SK-N-SH treated with all-trans-retinoic acid at 6 μM for 48 hours (cell line): Measurements from ENCODE around the gene TMED1.

ENCODE experiments used
- BACH2 ChIP-seq: fragments of 250-450 bp; sonication (Bioruptor Pico); IDR thresholded peaks from 2 replicates; pipeline ENCODE4 v1.9.0; 2021; ENCODE audit warnings: mild to moderate bottlenecking, borderline replicate concordance
- RARB ChIP-seq: fragments of 250-450 bp; sonication (Bioruptor Pico); IDR thresholded peaks from 2 replicates; pipeline ENCODE4 v1.8.0; 2021; ENCODE audit warnings: mild to moderate bottlenecking, moderate library complexity
- TF ChIP-seq, protein P1 (sequence below): fragments of 250-450 bp; sonication (Bioruptor Pico); IDR thresholded peaks from 2 replicates; pipeline ENCODE4 v1.8.0; 2021; ENCODE audit warnings: low read depth, mild to moderate bottlenecking, moderate library complexity, borderline replicate concordance

DNA sequence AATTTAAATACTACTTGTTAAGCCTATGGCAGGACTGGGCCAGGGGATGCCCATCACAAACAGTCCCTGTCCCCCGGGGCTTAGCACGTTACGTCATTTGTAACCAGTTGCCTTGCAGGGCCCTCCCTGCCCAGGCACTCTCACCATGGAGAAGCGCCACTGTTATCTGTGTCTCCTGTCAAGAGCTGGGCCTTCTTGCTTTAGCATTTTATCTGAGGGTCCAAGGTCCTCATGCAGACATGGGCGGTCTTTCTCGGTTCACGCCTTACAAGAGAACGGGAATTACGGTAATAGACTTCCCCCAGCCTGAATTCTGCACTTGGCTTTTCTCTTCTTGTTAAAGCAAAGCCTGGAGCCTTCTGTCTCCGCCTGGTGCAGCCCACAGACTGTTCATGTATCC, 46.1 kb downstream of the TMED1 start:
- TF ChIP-seq BACH2 (CRISPR knock-in tag) (no peak), RARB (CRISPR knock-in tag) (no peak)
- TF ChIP-seq, protein P1, sequence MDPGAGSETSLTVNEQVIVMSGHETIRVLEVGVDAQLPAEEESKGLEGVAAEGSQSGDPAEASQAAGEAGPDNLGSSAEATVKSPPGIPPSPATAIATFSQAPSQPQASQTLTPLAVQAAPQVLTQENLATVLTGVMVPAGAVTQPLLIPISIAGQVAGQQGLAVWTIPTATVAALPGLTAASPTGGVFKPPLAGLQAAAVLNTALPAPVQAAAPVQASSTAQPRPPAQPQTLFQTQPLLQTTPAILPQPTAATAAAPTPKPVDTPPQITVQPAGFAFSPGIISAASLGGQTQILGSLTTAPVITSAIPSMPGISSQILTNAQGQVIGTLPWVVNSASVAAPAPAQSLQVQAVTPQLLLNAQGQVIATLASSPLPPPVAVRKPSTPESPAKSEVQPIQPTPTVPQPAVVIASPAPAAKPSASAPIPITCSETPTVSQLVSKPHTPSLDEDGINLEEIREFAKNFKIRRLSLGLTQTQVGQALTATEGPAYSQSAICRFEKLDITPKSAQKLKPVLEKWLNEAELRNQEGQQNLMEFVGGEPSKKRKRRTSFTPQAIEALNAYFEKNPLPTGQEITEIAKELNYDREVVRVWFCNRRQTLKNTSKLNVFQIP (CRISPR knock-in tag), result no peak
